Activated CD4-positive, alpha-beta T cell treated with anti-CD3 and anti-CD28 coated beads, Interleukin-2, amount 50 U/mL, for 24 hours (primary cell): ENCODE results near the gene OR2AG1.

Source experiments
- DNase-seq, 2 donors: peaks; one replicate each; pipeline ENCODE4 v3.0.0-alpha.2; 2020; ENCODE audit warnings: low read depth in 1 of 2, low spot score in 1 of 2

Gene OR2AG1

GRCh38 chr11:6782720-6783119 lies at the start of gene OR2AG1:
OR2AG1 (plus strand) TSS chr11:6783020; CDS start chr11:6785038, 2,018 bp downstream.
- no peak for DNase-seq

- no peak for DNase-seq
Observed at GRCh38 chr11:6733326-6734275, 49.2 kb upstream of the OR2AG1 start.

- DNase-seq, result no peak
Observed at GRCh38 chr11:6734616-6735015, 48.2 kb upstream of the OR2AG1 start.

- DNase-seq, result no peak
Observed at GRCh38 chr11:6735306-6735705, 47.5 kb upstream of the OR2AG1 start.

- no peak for DNase-seq
Observed at GRCh38 chr11:6736495-6737121, 46.2 kb upstream of the OR2AG1 start.

- DNase-seq, result peak in 1 of 2 donors; percentile 59
Observed at GRCh38 chr11:6737872-6738466, 44.9 kb upstream of the OR2AG1 start.

GRCh38 chr11:6738590-6738989 lies 44.2 kb upstream of the OR2AG1 start:
- DNase-seq, result no peak

- DNase-seq, result no peak
Observed at GRCh38 chr11:6742260-6742659, 40.6 kb upstream of the OR2AG1 start.

- DNase-seq, result no peak
Observed at GRCh38 chr11:6745018-6745417, 37.8 kb upstream of the OR2AG1 start.

GRCh38 chr11:6745465-6746015 lies 37.3 kb upstream of the OR2AG1 start:
- DNase-seq, result no peak

- no peak for DNase-seq
Observed at GRCh38 chr11:6746086-6746618, 36.7 kb upstream of the OR2AG1 start.

- DNase-seq, result no peak
Observed at GRCh38 chr11:6746626-6747025, 36.2 kb upstream of the OR2AG1 start.

GRCh38 chr11:6747097-6747668 lies 35.6 kb upstream of the OR2AG1 start:
- no peak for DNase-seq

- no peak for DNase-seq
Observed at GRCh38 chr11:6755303-6755952, 27.4 kb upstream of the OR2AG1 start.

- DNase-seq, result no peak
Observed at GRCh38 chr11:6755953-6756347, 26.9 kb upstream of the OR2AG1 start.

GRCh38 chr11:6757373-6757967 lies 25.4 kb upstream of the OR2AG1 start:
- peak; percentile 8 to 55 for DNase-seq

- no peak for DNase-seq
Observed at GRCh38 chr11:6771926-6772893, 10.6 kb upstream of the OR2AG1 start, which contains the start of gene OR2AG2. OR2AG2 (minus strand) TSS chr11:6771976; CDS start chr11:6768957, 3,019 bp downstream.

GRCh38 chr11:6778518-6778917 lies 4.3 kb upstream of the OR2AG1 start:
- DNase-seq, result no peak

GRCh38 chr11:6780829-6781228 lies 2.0 kb upstream of the OR2AG1 start:
- DNase-seq, result no peak
